ENCODE measurements around the gene THOC2.
A peak's percentile ranks its signal among the peaks of the same experiment; 100 is the strongest.

GRCh38 chrX:123732670-123733363, at the start of gene THOC2:
- TF ChIP-seq POLR2A (IDR thresholded peaks at IDR 0.05; ENCODE audit: low read length): peak; percentile 69
- TF ChIP-seq GATA1 (IDR thresholded peaks at IDR 0.05; ENCODE audit: low read depth, low read length): no peak

Measured in erythroblast (primary cell).